ENCODE data around the gene RWDD2A. TPM values are rescaled to one million over a fixed set of nuclear protein-coding genes. Genes with fewer than 3 reads are reported as not detected.

The RWDD2A gene
- total RNA-seq, 2 experiments from 2014 or later: 2.2 to 5.3 TPM

GRCh38 chr6:83231146-83231545 lies 38.0 kb downstream of the RWDD2A start:
- TF ChIP-seq EZH2phosphoT487 (IDR thresholded peaks at IDR 0.05; ENCODE audit: borderline replicate concordance, low read depth, low read length) (no peak), CTCF (conservative IDR thresholded peaks at IDR 0.05; ENCODE audit: low read length) (no peak)
- no peaks in the 10 kb centered on the region for H3K4me1 ChIP-seq (ENCODE audit: insufficient read depth, low read length, poor library complexity, severe bottlenecking)
- no peaks in the 10 kb centered on the region for H3K9me3 ChIP-seq (ENCODE audit: low read length)
- no peak overlapping the region for H2AFZ ChIP-seq (ENCODE audit: low read length)
- no peak overlapping the region for H3K4me3 ChIP-seq (ENCODE audit: low read depth, low read length, poor library complexity, severe bottlenecking)
- H3K4me2 ChIP-seq (ENCODE audit: low read length): no peak overlapping the region
- no TSS peak for BruUV-seq (replicated peaks)
- no peak overlapping the region for H3K27ac ChIP-seq (ENCODE audit: low read depth, low read length, poor library complexity, severe bottlenecking)
- no peaks in the 10 kb centered on the region for H3K9me2 ChIP-seq (ENCODE audit: insufficient read depth, low read length)
- H3K79me2 ChIP-seq (ENCODE audit: insufficient read depth, low read depth, low read length): no peaks in the 10 kb centered on the region
- no peaks in the 10 kb centered on the region for H3K36me3 ChIP-seq (ENCODE audit: insufficient read depth, low read length)
- ChIA-PET POLR2A (interaction anchor here (1.2 kb wide), 1 partner anchor 9 kb away, joined by 4 read pairs; no protein-coding TSS in a partner anchor), CTCF (ENCODE audit: unreplicated experiment) (no interaction called here)
- no peak for DNase-seq (ENCODE audit: low spot score)
- no peaks in the 10 kb centered on the region for H4K20me1 ChIP-seq (ENCODE audit: insufficient read depth, low read length)
- intact Hi-C loops (cut with micrococcal nuclease; ENCODE audit: unreplicated experiment): no loop called here

GRCh38 chr6:83247471-83247870 lies 54.3 kb downstream of the RWDD2A start:
- TF ChIP-seq CTCF (conservative IDR thresholded peaks at IDR 0.05; ENCODE audit: low read length) (no peak), EZH2phosphoT487 (IDR thresholded peaks at IDR 0.05; ENCODE audit: borderline replicate concordance, low read depth, low read length) (no peak)
- no peaks in the 10 kb centered on the region for H3K9me2 ChIP-seq (ENCODE audit: insufficient read depth, low read length)
- H3K36me3 ChIP-seq (ENCODE audit: insufficient read depth, low read length): no peaks in the 10 kb centered on the region
- BruUV-seq (replicated peaks): no TSS peak
- DNase-seq (ENCODE audit: low spot score): no peak
- no peak overlapping the region for H3K4me2 ChIP-seq (ENCODE audit: low read length)
- intact Hi-C loops (cut with micrococcal nuclease; ENCODE audit: unreplicated experiment): no loop called here
- H3K4me3 ChIP-seq (ENCODE audit: low read depth, low read length, poor library complexity, severe bottlenecking): no peak overlapping the region
- H3K4me1 ChIP-seq (ENCODE audit: insufficient read depth, low read length, poor library complexity, severe bottlenecking): no peaks in the 10 kb centered on the region
- ChIA-PET POLR2A (no interaction called here), CTCF (ENCODE audit: unreplicated experiment) (no interaction called here)
- no peaks in the 10 kb centered on the region for H3K79me2 ChIP-seq (ENCODE audit: insufficient read depth, low read depth, low read length)
- H3K9me3 ChIP-seq (ENCODE audit: low read length): no peaks in the 10 kb centered on the region
- no peaks in the 10 kb centered on the region for H4K20me1 ChIP-seq (ENCODE audit: insufficient read depth, low read length)
- H3K27ac ChIP-seq (ENCODE audit: low read depth, low read length, poor library complexity, severe bottlenecking): no peak overlapping the region
- no peak overlapping the region for H2AFZ ChIP-seq (ENCODE audit: low read length)

Other genes with a start within 250 kb of the RWDD2A start
- gene UBE3D, start 127.5 kb upstream of the RWDD2A start, total RNA-seq (2014; rRNA removed; shearing (Covaris generic)): 14.9 and 15.1 TPM in 2 replicates
- 10.4 and 11.0 TPM in 2 replicates for gene UBE3D, start 127.5 kb upstream of the RWDD2A start, total RNA-seq (2022)
- gene DOP1A, start 125.7 kb upstream of the RWDD2A start, total RNA-seq (2014; rRNA removed; shearing (Covaris generic)): 21.4 and 25.6 TPM in 2 replicates
- 24.4 and 25.2 TPM in 2 replicates for gene DOP1A, start 125.7 kb upstream of the RWDD2A start, total RNA-seq (2022)
- gene PGM3, start 92 bp upstream of the RWDD2A start, total RNA-seq (2014; rRNA removed; shearing (Covaris generic)): 17.5 and 18.6 TPM in 2 replicates
- gene PGM3, start 92 bp upstream of the RWDD2A start, total RNA-seq (2022): 36.5 and 37.4 TPM in 2 replicates
- gene ME1, start 237.7 kb downstream of the RWDD2A start, total RNA-seq (2014; rRNA removed; shearing (Covaris generic)): not detected in 2 replicates
- gene ME1, start 237.7 kb downstream of the RWDD2A start, total RNA-seq (2022): not detected in 2 replicates

Measured in OCI-LY7 (cell line).